ENCODE results near the gene DMKN. TPM values are rescaled to one million over a fixed set of nuclear protein-coding genes. Genes with fewer than 3 reads are reported as not detected.

DMKN gene
- total and polyA plus RNA-seq, 2 of the 8 experiments (the other 6 are each of a cell fraction or from before 2014, with no cell fraction given) = 290 to 330 TPM

DNA sequence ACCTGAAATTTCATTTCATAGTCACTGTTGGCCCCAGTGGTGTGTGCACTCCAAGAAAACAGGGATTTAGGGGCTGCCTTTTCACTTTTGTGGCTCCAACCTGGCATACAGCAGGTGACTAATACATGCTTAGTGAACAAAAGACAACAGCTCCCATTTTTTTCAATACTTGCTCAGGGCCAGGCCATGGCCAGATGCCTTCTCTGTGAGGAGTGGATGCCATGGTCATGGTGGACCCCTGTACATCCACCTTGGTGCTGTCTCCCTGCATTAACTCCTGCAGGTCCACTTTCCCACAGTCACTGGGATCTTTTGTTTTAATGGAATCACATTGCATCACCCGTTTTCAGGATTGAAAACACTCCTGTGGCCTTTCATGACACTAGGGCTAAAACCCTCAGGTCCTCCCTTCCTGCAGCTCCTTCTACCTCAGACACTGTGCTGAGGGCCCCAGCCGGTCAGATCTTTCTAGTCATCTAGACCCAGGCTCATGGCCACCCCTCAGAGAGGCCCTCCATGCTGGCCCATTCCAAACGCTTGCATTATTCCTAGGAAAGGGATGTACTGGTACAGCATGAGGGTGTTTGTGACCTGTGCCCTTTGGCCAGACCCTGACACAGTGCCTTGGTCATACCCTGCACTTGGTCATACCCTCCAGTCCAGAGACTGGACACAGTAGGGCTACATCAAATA lies 30.8 kb upstream of the DMKN start (continued):
- TF ChIP-seq, protein P1, sequence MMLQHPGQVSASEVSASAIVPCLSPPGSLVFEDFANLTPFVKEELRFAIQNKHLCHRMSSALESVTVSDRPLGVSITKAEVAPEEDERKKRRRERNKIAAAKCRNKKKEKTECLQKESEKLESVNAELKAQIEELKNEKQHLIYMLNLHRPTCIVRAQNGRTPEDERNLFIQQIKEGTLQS (IDR thresholded peaks at IDR 0.05; ENCODE audit: insufficient read depth, low read depth, low read length) = no peak
- TF ChIP-seq RNF2 (IDR thresholded peaks at IDR 0.05; ENCODE audit: borderline replicate concordance, low read depth, low read length, missing control alignments, poor library complexity, severe bottlenecking) = no peak
- no peak for TF ChIP-seq GTF2F1 (IDR thresholded peaks at IDR 0.05; ENCODE audit: borderline replicate concordance, low read depth, low read length)

Data from H1 (cell line).